HCT116 (cell line): Measurements from ENCODE around the gene NOL4L. TPM values are rescaled to one million over a fixed set of nuclear protein-coding genes. Genes with fewer than 3 reads are reported as not detected.

Experiments used
- ATAC-seq: fragments of 200-7000 bp; cut with Tn5 transposase; 2 replicates; pipeline ENCODE4 v1.9.1; 2020; ENCODE audit warnings: mild to moderate bottlenecking, moderate library complexity
- BruUV-seq: library from RNA; stranded (reverse); fragments of 400-500 nt; replicated peaks from 2 replicates; lab custom pipeline; 2021; lab: Mats Ljungman, UMichigan
- CTCF ChIA-PET: fragments of 300-600 bp; sonication (Branson Sonifier 250); formaldehyde crosslinking; loops from one replicate; lab custom pipeline; 2021; ENCODE audit warnings: antibody characterized with exemption; lab: Charles Lee
- POLR2A ChIA-PET: fragments of 300-600, 350-600 bp; sonication (Branson Sonifier 250); formaldehyde crosslinking; loops from one replicate; lab custom pipeline; 2021; ENCODE audit warnings: antibody characterized with exemption; lab: Charles Lee
- RAD21 ChIA-PET, 2 experiments: fragments of 300-600 bp; sonication (Branson Sonifier 250); formaldehyde crosslinking; loops; one replicate each; lab custom pipeline; 2023; ENCODE audit warnings: low total read pairs in 2 of 2; ENCODE audit not compliant: uncharacterized antibody in 2 of 2, unreplicated experiment in 2 of 2, low non-redundant PET in 1 of 2; lab: Charles Lee
- DNase-seq: peaks from one replicate; pipeline ENCODE4 v3.0.0-alpha.2; 2010; ENCODE audit warnings: low read depth, low spot score
- H2AFZ ChIP-seq: fragments of 200-600 bp; shearing (Covaris generic), sonication (generic); 2 replicates; pipeline ENCODE4 v1.6.1; 2017; ENCODE audit warnings: low read depth, mixed run types, mixed read lengths, antibody characterized with exemption, low read length; ENCODE audit not compliant: poor library complexity, severe bottlenecking
- H3K27ac ChIP-seq: 2 replicates; pipeline ENCODE4 v1.5.1; 2012; ENCODE audit warnings: low read depth, low read length
- H3K27me3 ChIP-seq: fragments of 200-600 bp; sonication (generic); 2 replicates; pipeline ENCODE4 v1.6.1; 2016; ENCODE audit warnings: mixed run types, low read length, mixed read lengths; ENCODE audit not compliant: insufficient read depth
- H3K36me3 ChIP-seq, 2 experiments: fragments of 200-500 bp in 1 of 2; fragments of 200-600 bp in 1 of 2; sonication (Bioruptor generic) in 1 of 2; sonication (generic) in 1 of 2; 2 replicates each; pipeline versions ENCODE4 v1.5.1 to v1.6.1; 2014 to 2016; ENCODE audit warnings: low read length in 2 of 2, inconsistent platforms in 1 of 2, mixed read lengths in 1 of 2, mixed run types in 1 of 2; ENCODE audit not compliant: insufficient read depth in 2 of 2, control insufficient read depth in 1 of 2
- H3K4me1 ChIP-seq, 2 experiments: fragments of 200-600 bp in 1 of 2; sonication (generic) in 1 of 2; 2 replicates each; pipeline versions ENCODE4 v1.5.1 to v1.6.1; 2012 to 2017; ENCODE audit warnings: low read length in 2 of 2, inconsistent platforms in 1 of 2, mild to moderate bottlenecking in 1 of 2, mixed read lengths in 1 of 2, mixed run types in 1 of 2, moderate library complexity in 1 of 2; ENCODE audit not compliant: insufficient read depth in 2 of 2, control insufficient read depth in 1 of 2
- H3K4me2 ChIP-seq: fragments of 200-600 bp; sonication (generic); 2 replicates; pipeline ENCODE4 v1.6.1; 2017; ENCODE audit warnings: mixed run types, low read length, mixed read lengths
- H3K4me3 ChIP-seq, 2 experiments: fragments of 200-600 bp in 1 of 2; sonication (generic) in 1 of 2; replicated peaks in 1 of 2; 2 replicates each; pipeline ENCODE4 v1.5.1; 2011 to 2016; ENCODE audit warnings: low read length in 2 of 2, control low read depth in 1 of 2, low read depth in 1 of 2, mild to moderate bottlenecking in 1 of 2, mixed read lengths in 1 of 2, mixed run types in 1 of 2
- H3K79me2 ChIP-seq: fragments of 200-600 bp; sonication (generic); 2 replicates; pipeline ENCODE4 v1.6.1; 2017; ENCODE audit warnings: mild to moderate bottlenecking, mixed run types, low read length, moderate library complexity, mixed read lengths; ENCODE audit not compliant: insufficient read depth
- H3K9ac ChIP-seq: fragments of 200-600 bp; sonication (generic); 2 replicates; pipeline ENCODE4 v1.6.1; 2016; ENCODE audit warnings: low read length, mixed read lengths
- H3K9me2 ChIP-seq: fragments of 200-600 bp; sonication (generic), shearing (Covaris generic); 2 replicates; pipeline ENCODE4 v1.6.1; 2017; ENCODE audit warnings: mixed run types, mild to moderate bottlenecking, moderate library complexity; ENCODE audit not compliant: insufficient read depth
- H3K9me3 ChIP-seq, 2 experiments: fragments of 200-500 bp in 1 of 2; fragments of 200-600 bp in 1 of 2; sonication (Bioruptor generic) in 1 of 2; sonication (generic) in 1 of 2; 2 replicates each; pipeline ENCODE4 v1.6.1; 2014 to 2017; ENCODE audit warnings: low read length in 2 of 2, mixed read lengths in 2 of 2, inconsistent platforms in 1 of 2, low read depth in 1 of 2, mild to moderate bottlenecking in 1 of 2, mixed run types in 1 of 2, moderate library complexity in 1 of 2; ENCODE audit not compliant: control insufficient read depth in 1 of 2, insufficient read depth in 1 of 2
- H4K20me1 ChIP-seq: fragments of 200-600 bp; sonication (generic), shearing (Covaris generic); 2 replicates; pipeline ENCODE4 v1.6.1; 2017; ENCODE audit warnings: mixed run types, mild to moderate bottlenecking, moderate library complexity; ENCODE audit not compliant: insufficient read depth
- CBX3 ChIP-seq: IDR thresholded peaks from 2 replicates; pipeline ENCODE4 v1.6.1; 2012; ENCODE audit warnings: low read depth
- CEBPB ChIP-seq: IDR thresholded peaks from 2 replicates; pipeline ENCODE4 v1.6.1; 2012; ENCODE audit warnings: low read depth
- EGR1 ChIP-seq: IDR thresholded peaks from 2 replicates; pipeline ENCODE4 v1.6.1; 2012; ENCODE audit warnings: low read depth
- ELF1 ChIP-seq: IDR thresholded peaks from 2 replicates; pipeline ENCODE4 v1.6.1; 2012; ENCODE audit warnings: low read depth, borderline replicate concordance
- EZH2 ChIP-seq: fragments of 200-600 bp; sonication (generic); IDR thresholded peaks from 2 replicates; pipeline ENCODE4 v1.6.1; 2017; ENCODE audit warnings: antibody characterized with exemption, mixed run types
- POLR2A ChIP-seq: IDR thresholded peaks from 2 replicates; pipeline ENCODE4 v1.7.0; 2011; ENCODE audit warnings: borderline replicate concordance; ENCODE audit not compliant: insufficient read depth, insufficient read length; ENCODE audit errors: extremely low read depth
- POLR2AphosphoS5 ChIP-seq: IDR thresholded peaks from 2 replicates; pipeline ENCODE4 v1.6.1; 2011; ENCODE audit warnings: mild to moderate bottlenecking, low read depth, low read length, moderate library complexity
- RAD21 ChIP-seq: IDR thresholded peaks from 2 replicates; pipeline ENCODE4 v1.6.1; 2012; ENCODE audit warnings: low read depth, mild to moderate bottlenecking
- TCF7L2 ChIP-seq: IDR thresholded peaks from 2 replicates; pipeline ENCODE4 v1.7.0; 2011; ENCODE audit warnings: borderline replicate concordance, inconsistent platforms; ENCODE audit not compliant: insufficient read depth, insufficient read length; ENCODE audit errors: extremely low read depth
- YY1 ChIP-seq: IDR thresholded peaks from 2 replicates; pipeline ENCODE4 v1.6.1; 2011; ENCODE audit warnings: low read length, low read depth, moderate library complexity, mild to moderate bottlenecking; ENCODE audit not compliant: insufficient replicate concordance; ENCODE audit errors: extremely low read depth
- intact Hi-C: fragments of 100-400 bp; cut with micrococcal nuclease; formaldehyde crosslinking; loops from 2 replicates; pipeline ENCODE4 v1.10.0; 2022
- total RNA-seq: library from RNA; stranded (reverse); gene quantifications from one replicate; pipeline ENCODE4 v1.2.1, GENCODE V29; 2021; ENCODE audit not compliant: unreplicated experiment
- TF ChIP-seq, protein P1 (sequence below): IDR thresholded peaks from 2 replicates; pipeline ENCODE4 v1.6.1; 2012
- TF ChIP-seq, protein P2 (sequence below), 3 experiments: fragments of 200-600 bp in 1 of 3; sonication (generic) in 1 of 3; IDR thresholded peaks in 2 of 3; conservative IDR thresholded peaks in 1 of 3; 2 replicates each; pipeline ENCODE4 v1.5.1; 2012 to 2017; ENCODE audit warnings: low read depth in 2 of 3, low read length in 2 of 3, antibody characterized with exemption in 1 of 3, borderline replicate concordance in 1 of 3, control low read depth in 1 of 3, mild to moderate bottlenecking in 1 of 3, mixed read lengths in 1 of 3, mixed run types in 1 of 3, moderate library complexity in 1 of 3; ENCODE audit not compliant: insufficient read depth in 1 of 3
- TF ChIP-seq, protein P3 (sequence below): IDR thresholded peaks from 2 replicates; pipeline ENCODE4 v1.6.1; 2012; ENCODE audit warnings: low read depth

NOL4L gene
- total RNA-seq, 1 experiment from 2014 or later: 5.9 TPM

DNA sequence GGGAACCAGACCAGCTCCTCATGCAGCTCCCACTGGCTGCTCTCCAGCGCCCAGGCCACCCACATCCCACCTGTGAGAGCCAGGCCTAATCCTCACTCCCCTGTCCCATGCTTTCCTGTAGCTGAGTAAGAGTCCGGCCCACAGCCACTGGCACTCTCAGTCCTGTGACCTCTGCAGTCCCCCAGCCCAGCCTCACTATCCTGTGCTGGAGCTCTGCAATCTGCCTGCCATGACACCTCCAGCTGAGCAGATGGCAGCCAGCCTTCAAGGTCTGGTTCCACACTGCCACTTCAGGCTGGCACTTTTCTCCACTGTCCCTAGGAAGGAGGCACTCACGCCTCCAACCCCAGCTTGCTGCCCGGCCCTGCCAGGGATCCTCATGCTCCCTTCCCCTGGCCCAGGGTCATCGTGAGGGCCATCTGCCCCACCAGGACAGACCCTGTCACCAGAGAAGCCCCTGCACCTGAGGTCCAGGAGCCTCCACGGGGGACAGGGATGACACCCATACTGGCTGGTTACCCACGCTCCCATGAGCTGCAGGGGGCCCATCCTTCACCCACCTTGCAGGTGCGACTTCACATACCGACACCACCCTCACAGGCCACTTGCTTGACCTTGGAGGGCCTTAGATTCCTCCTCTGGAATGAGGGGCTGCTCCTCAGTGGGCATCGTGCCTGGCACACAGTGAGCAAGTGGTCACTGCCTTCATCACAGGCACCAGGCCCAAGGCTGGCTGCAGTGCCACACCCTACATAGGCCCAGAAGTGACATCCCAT lies 126.9 kb downstream of the NOL4L start:
- Histone ChIP-seq H3K9me2 (no peaks in the 10 kb centered on the region), H3K4me1 (no peaks in the 10 kb centered on the region), H3K9me3 (no peaks in the 10 kb centered on the region), H2AFZ (no peak overlapping the region), H3K4me3 (no peak overlapping the region), H3K79me2 (no peaks in the 10 kb centered on the region), H3K9ac (no peak overlapping the region), H3K27ac (no peak overlapping the region), H3K36me3 (no peaks in the 10 kb centered on the region), H3K27me3 (no peaks in the 10 kb centered on the region), H3K4me2 (no peak overlapping the region), H4K20me1 (no peaks in the 10 kb centered on the region)
- RAD21 ChIA-PET: interaction anchor here in 1 of 2 experiments (0.6 kb wide), 1 partner anchor 321 kb away, joined by 4 read pairs; no protein-coding TSS in a partner anchor
- CTCF ChIA-PET: no interaction called here
- DNase-seq (no peak), ATAC-seq (no peak)
- intact Hi-C loops: no loop called here
- BruUV-seq: no TSS peak
- POLR2A ChIA-PET: no interaction called here
- TF ChIP-seq POLR2AphosphoS5: no peak
- TF ChIP-seq CBX3: no peak
- TF ChIP-seq, protein P1, sequence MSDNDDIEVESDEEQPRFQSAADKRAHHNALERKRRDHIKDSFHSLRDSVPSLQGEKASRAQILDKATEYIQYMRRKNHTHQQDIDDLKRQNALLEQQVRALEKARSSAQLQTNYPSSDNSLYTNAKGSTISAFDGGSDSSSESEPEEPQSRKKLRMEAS: no peak
- TF ChIP-seq EZH2: no peak
- no peak for TF ChIP-seq CEBPB

DNA sequence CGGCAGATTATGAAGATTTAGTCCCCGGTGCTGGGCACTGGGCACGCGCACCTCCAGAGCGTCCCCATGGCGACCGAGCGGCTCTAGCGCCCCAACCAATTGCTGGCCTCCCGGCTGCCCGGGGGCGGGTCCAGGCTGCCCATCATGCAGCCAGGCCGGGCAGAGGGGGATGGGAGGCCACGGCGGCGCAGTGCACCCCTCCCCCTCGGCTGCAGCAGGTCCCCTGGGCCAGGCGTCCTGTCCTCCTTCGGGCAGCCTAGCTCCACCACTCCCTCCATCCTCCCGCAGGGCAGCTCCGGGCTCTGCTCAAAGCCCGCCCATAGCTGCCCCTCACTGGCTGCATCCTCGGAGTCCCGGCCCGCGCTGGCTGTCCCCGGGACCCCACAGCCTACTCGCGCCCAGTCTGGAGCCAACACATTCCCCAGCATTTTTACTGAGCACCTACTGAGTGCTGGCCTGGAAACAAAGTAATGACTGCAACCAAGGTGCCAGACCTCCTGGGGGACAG lies 127.6 kb downstream of the NOL4L start:
- H3K9ac ChIP-seq: no peak overlapping the region
- H3K79me2 ChIP-seq: no peaks in the 10 kb centered on the region
- no peaks in the 10 kb centered on the region for H3K27me3 ChIP-seq
- H3K4me3 ChIP-seq: no peak overlapping the region
- CTCF ChIA-PET: no interaction called here
- BruUV-seq: no TSS peak
- POLR2A ChIA-PET: no interaction called here
- no peak overlapping the region for H3K27ac ChIP-seq
- H3K9me2 ChIP-seq: no peaks in the 10 kb centered on the region
- H3K36me3 ChIP-seq: peaks cover 0 to 4% of the 10 kb centered on the region in 2 experiments; a peak in 2 of 4 replicates
- no peaks in the 10 kb centered on the region for H4K20me1 ChIP-seq
- ATAC-seq (peak; percentile 68), DNase-seq (no peak)
- RAD21 ChIA-PET: interaction anchor here in 1 of 2 experiments (0.6 kb wide), 1 partner anchor 322 kb away, joined by 4 read pairs; no protein-coding TSS in a partner anchor
- intact Hi-C loops: no loop called here
- H2AFZ ChIP-seq: no peak overlapping the region
- no peaks in the 10 kb centered on the region for H3K4me1 ChIP-seq
- H3K9me3 ChIP-seq: no peaks in the 10 kb centered on the region
- no peak overlapping the region for H3K4me2 ChIP-seq
- no peak for TF ChIP-seq POLR2A
- no peak for TF ChIP-seq RAD21
- TF ChIP-seq, protein P2, sequence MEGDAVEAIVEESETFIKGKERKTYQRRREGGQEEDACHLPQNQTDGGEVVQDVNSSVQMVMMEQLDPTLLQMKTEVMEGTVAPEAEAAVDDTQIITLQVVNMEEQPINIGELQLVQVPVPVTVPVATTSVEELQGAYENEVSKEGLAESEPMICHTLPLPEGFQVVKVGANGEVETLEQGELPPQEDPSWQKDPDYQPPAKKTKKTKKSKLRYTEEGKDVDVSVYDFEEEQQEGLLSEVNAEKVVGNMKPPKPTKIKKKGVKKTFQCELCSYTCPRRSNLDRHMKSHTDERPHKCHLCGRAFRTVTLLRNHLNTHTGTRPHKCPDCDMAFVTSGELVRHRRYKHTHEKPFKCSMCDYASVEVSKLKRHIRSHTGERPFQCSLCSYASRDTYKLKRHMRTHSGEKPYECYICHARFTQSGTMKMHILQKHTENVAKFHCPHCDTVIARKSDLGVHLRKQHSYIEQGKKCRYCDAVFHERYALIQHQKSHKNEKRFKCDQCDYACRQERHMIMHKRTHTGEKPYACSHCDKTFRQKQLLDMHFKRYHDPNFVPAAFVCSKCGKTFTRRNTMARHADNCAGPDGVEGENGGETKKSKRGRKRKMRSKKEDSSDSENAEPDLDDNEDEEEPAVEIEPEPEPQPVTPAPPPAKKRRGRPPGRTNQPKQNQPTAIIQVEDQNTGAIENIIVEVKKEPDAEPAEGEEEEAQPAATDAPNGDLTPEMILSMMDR (IDR thresholded peaks at IDR 0.05 in 2 of 3, conservative IDR thresholded peaks at IDR 0.05 in 1 of 3; ENCODE audit: borderline replicate concordance in 1 of 3, insufficient read depth in 1 of 3, low read depth in 2 of 3, low read length in 2 of 3): no peak
- TF ChIP-seq, protein P3, sequence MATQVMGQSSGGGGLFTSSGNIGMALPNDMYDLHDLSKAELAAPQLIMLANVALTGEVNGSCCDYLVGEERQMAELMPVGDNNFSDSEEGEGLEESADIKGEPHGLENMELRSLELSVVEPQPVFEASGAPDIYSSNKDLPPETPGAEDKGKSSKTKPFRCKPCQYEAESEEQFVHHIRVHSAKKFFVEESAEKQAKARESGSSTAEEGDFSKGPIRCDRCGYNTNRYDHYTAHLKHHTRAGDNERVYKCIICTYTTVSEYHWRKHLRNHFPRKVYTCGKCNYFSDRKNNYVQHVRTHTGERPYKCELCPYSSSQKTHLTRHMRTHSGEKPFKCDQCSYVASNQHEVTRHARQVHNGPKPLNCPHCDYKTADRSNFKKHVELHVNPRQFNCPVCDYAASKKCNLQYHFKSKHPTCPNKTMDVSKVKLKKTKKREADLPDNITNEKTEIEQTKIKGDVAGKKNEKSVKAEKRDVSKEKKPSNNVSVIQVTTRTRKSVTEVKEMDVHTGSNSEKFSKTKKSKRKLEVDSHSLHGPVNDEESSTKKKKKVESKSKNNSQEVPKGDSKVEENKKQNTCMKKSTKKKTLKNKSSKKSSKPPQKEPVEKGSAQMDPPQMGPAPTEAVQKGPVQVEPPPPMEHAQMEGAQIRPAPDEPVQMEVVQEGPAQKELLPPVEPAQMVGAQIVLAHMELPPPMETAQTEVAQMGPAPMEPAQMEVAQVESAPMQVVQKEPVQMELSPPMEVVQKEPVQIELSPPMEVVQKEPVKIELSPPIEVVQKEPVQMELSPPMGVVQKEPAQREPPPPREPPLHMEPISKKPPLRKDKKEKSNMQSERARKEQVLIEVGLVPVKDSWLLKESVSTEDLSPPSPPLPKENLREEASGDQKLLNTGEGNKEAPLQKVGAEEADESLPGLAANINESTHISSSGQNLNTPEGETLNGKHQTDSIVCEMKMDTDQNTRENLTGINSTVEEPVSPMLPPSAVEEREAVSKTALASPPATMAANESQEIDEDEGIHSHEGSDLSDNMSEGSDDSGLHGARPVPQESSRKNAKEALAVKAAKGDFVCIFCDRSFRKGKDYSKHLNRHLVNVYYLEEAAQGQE: no peak
- no peak for TF ChIP-seq YY1
- no peak for TF ChIP-seq EGR1
- no peak for TF ChIP-seq ELF1
- no peak for TF ChIP-seq TCF7L2
